Measurements from ENCODE around the gene TNPO2.
"Not testable (repeated sequence)": the region's sequence is repeated elsewhere in the genome, so short reads cannot be mapped to it uniquely, and the experiment has no call there.

DNA sequence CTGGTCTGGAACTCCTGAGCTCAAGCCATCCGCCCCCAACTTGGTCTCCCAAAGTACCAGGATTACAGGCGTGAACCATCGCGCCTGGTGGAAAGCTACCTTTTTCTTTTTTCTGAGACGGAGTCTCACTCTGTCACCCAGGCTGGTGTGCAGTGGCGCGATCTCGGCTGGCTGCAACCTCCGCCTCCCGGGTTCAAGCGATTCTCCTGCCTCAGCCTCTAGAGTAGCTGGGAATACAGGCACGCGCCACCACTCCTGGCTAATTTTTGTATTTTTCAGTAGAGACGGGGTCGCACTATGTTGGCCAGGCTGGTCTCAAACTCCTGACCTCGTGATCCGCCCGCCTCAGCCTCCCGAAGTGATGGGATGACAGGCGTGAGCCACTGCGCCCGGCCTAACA is 26.3 kb downstream of the TNPO2 start:
- TF ChIP-seq, protein P1, sequence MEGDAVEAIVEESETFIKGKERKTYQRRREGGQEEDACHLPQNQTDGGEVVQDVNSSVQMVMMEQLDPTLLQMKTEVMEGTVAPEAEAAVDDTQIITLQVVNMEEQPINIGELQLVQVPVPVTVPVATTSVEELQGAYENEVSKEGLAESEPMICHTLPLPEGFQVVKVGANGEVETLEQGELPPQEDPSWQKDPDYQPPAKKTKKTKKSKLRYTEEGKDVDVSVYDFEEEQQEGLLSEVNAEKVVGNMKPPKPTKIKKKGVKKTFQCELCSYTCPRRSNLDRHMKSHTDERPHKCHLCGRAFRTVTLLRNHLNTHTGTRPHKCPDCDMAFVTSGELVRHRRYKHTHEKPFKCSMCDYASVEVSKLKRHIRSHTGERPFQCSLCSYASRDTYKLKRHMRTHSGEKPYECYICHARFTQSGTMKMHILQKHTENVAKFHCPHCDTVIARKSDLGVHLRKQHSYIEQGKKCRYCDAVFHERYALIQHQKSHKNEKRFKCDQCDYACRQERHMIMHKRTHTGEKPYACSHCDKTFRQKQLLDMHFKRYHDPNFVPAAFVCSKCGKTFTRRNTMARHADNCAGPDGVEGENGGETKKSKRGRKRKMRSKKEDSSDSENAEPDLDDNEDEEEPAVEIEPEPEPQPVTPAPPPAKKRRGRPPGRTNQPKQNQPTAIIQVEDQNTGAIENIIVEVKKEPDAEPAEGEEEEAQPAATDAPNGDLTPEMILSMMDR (IDR thresholded peaks at IDR 0.05; ENCODE audit: insufficient read depth, low read length) = not testable (repeated sequence)
- not testable (repeated sequence) for TF ChIP-seq POLR2AphosphoS5 (IDR thresholded peaks at IDR 0.05; ENCODE audit: low read depth); SPI1 (IDR thresholded peaks at IDR 0.05; ENCODE audit: borderline replicate concordance, low read depth); GABPA (IDR thresholded peaks at IDR 0.05; ENCODE audit: low read depth)
- TF ChIP-seq, protein P2, sequence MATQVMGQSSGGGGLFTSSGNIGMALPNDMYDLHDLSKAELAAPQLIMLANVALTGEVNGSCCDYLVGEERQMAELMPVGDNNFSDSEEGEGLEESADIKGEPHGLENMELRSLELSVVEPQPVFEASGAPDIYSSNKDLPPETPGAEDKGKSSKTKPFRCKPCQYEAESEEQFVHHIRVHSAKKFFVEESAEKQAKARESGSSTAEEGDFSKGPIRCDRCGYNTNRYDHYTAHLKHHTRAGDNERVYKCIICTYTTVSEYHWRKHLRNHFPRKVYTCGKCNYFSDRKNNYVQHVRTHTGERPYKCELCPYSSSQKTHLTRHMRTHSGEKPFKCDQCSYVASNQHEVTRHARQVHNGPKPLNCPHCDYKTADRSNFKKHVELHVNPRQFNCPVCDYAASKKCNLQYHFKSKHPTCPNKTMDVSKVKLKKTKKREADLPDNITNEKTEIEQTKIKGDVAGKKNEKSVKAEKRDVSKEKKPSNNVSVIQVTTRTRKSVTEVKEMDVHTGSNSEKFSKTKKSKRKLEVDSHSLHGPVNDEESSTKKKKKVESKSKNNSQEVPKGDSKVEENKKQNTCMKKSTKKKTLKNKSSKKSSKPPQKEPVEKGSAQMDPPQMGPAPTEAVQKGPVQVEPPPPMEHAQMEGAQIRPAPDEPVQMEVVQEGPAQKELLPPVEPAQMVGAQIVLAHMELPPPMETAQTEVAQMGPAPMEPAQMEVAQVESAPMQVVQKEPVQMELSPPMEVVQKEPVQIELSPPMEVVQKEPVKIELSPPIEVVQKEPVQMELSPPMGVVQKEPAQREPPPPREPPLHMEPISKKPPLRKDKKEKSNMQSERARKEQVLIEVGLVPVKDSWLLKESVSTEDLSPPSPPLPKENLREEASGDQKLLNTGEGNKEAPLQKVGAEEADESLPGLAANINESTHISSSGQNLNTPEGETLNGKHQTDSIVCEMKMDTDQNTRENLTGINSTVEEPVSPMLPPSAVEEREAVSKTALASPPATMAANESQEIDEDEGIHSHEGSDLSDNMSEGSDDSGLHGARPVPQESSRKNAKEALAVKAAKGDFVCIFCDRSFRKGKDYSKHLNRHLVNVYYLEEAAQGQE (IDR thresholded peaks at IDR 0.05; ENCODE audit: insufficient replicate concordance, low read depth) = not testable (repeated sequence)
